GM20431 (cell line): ENCODE measurements around the gene EXD1.
"Not testable (repeated sequence)": the region's sequence is repeated elsewhere in the genome, so short reads cannot be mapped to it uniquely, and the experiment has no call there.

Experiments
- in situ Hi-C: fragments of 300-500 bp; cut with MseI, MboI; formaldehyde crosslinking; loops from one replicate; pipeline ENCODE4 v1.15.0; 2020; ENCODE audit warnings: low sequenced_read_pairs; ENCODE audit not compliant: unreplicated experiment

The EXD1 gene

GRCh38 chr15:41230650-41231421 is at the start of gene EXD1, which contains the start of gene CHP1:
Gene EXD1 (minus strand): TSS chr15:41230757. CDS start chr15:41226575, 4,182 bp downstream.
Gene CHP1 (plus strand): TSS chr15:41231268. CDS start chr15:41231383, 115 bp downstream.
- in situ Hi-C loops = no loop called here

DNA sequence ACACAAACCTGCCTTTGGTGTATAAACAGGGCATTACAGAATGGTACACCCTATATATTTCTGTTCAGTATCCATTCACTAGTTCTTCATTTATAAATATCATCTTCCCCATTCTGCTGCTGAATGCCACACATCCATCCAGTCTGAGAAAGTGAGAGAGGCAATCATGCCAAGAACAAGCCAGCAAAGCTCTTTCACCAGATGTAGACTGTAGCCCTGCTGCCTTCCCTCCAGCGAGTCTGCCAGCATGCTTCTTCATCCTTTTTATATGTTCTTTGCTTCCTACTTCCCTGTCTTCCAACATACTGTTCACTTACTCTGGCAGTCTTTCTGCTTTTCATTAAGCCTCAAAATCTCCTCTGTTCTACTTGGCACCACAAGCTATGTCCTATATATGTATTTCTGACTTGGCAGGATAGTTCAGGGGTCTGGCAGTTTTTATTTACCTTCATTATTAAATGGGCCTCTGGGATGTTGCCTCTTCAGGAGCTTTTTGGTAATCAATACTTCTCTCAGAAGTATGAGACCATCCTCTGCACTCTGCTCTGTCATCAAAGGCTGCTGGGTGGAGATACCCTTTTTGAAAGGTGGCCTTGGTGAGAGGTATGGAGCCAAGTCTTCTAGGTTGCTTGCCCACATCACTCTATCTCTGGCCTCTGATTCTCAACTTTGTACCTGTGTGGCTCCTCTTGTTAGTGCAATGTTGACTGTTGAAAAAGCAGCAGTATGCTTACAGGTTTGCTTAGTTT is 49.2 kb upstream of the EXD1 start:
- in situ Hi-C loops = no loop called here

DNA sequence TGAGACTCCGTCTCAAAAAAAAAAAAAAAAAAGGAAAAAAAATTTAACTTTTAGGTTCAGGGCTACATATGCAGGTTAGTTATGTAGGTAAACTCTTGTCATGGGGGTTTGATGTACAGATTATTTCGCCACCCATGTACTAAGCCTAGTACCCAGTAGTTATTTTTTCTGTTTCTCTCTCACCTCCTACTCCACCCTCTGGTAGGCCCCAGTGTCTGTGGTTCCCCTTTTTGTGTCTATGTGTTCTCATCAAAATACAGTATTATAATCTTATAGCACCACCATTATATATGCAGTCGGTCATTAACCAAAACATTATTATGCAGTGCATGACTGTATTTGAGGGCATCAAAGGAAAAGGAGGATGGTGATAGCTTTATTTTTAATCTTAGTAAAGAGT is 47.8 kb upstream of the EXD1 start:
- in situ Hi-C loops = no loop called here

DNA sequence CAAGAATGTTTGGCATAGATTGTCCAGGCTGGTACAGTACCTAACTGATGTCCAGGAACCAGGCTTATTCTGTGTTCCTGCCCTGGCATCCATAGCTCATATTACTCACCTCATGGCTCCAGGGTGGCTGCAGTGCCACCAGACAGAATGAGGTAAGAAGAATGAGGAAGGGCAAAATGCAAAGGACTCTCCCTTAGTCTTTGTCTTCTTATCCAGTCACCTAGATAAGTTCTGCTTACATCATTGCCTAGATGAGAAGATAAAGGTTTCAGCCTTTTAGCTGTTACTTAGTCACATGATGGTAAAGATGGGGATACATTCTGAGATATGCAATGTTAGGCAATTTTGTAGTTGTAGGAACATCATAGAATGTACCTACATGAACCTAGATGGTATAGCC is 46.3 kb upstream of the EXD1 start:
- in situ Hi-C loops = no loop called here

- in situ Hi-C loops = no loop called here
Observed at GRCh38 chr15:41269887-41270286, 39.3 kb upstream of the EXD1 start.

DNA sequence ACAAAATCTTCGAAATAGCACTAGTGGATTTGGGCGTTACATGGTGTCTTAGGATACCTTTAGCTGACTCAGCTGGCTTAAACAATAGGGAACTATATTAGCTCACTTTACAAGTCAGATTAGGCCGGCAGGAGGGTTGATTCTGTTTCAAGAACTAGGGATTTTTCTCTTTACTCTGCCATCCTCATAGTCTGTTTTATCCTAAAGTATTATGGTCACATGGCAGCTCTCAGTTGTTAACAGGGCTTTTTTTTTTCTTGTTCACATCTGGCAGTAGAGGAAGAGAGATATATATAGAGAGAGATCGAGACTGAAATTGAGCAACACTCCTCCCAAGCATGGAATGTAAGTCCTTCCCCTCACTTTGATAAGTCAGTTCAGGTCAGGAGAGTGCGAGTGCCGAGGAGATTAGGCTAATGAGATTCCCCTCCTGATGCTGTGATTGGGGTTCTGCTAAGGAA is 33.4 kb upstream of the EXD1 start:
- in situ Hi-C loops = no loop called here

GRCh38 chr15:41262571-41262970 is 32.0 kb upstream of the EXD1 start:
- in situ Hi-C loops = no loop called here

- in situ Hi-C loops = not testable (repeated sequence)
Observed at GRCh38 chr15:41260924-41261323, 30.4 kb upstream of the EXD1 start.

DNA sequence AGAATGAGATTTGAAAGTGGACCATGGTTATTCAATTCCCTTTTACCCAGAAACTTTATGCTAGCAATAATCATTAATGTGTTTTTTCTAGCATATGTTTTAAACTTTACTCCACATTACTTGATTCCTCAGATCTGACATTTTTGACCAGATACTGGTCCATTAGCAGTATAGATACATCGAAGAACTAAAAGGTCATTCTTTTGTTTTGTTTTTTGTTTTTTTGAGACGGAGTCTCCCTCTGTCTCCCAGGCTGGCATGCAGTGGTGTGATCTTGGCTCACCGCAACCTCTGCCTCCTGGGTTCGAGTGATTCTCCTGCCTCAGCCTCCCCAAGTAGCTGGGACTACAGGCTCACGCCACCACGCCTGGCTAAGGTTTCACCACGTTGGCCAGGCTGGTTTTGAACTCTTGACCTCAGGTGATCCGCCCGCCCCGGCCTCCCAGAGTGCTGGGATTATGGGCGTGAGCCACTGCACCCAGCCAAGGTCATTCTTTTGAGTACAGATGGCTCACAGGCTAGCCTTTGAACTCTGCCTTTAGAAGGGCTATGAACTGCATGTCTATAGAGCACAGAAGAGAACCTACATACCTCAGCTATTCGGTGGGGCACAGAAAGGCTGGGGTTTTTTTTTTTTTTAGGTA is 29.1 kb upstream of the EXD1 start:
- in situ Hi-C loops = no loop called here

GRCh38 chr15:41258750-41259471 is 28.4 kb upstream of the EXD1 start:
- in situ Hi-C loops = no loop called here

- in situ Hi-C loops = no loop called here
Observed at GRCh38 chr15:41256577-41257038, 26.1 kb upstream of the EXD1 start.

GRCh38 chr15:41256103-41256502 is 25.5 kb upstream of the EXD1 start:
- in situ Hi-C loops = no loop called here

DNA sequence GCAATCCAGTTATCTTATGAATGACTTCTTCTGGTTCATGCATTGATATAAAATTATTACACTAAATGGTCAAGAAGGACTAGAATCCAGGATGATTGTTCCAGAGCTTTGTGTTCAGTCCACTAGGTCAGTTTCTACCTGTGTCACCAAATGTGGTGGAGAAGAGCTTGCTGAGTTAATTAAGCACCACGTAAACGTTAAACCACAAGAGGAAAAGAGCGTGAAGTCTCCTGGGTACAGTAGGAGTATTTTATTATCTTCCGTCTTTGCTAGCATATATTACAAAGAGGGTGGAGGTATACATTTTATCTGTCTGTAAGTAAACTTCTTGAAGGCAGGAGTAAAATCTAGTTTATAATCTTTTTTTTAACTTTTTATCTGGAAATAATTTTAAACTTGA is 24.0 kb upstream of the EXD1 start:
- in situ Hi-C loops = no loop called here

DNA sequence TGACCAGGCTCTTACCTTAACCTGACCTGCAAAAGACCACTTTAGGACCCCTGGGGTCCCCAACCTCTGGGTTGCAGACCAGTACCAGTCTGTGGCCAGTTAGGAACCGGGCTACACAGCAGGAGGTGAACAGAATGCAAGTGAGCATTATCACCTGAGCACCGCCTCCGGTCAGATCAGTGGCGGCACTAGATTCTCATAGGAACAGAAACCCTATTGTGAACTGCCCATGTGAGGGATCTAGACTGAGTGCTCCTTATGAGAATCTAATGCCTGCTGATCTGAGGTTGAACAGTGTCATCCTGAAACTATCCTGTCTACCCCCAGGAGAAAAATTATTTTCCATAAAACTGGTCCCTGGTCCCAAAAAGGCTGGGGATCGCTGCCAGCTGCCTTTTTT is 20.9 kb upstream of the EXD1 start:
- in situ Hi-C loops = no loop called here

DNA sequence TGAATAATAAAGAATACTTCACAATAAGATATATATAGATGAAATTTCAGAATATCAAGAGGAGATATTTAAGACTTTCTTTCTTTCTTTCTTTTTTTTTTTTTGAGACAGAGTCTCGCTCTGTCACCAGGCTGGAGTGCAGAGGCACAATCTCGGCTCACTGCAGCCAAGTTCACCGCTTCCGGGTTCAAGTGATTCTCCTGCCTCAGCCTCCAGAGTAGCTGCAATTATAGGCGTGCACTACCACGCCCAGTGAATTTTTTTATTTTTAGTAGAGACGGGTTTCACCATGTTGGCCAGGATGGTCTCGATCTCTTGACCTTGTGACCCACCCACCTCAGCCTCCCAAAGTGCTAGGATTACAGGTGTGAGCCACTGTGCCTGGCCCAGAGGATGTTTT is 20.2 kb upstream of the EXD1 start:
- in situ Hi-C loops = not testable (repeated sequence)

GRCh38 chr15:41241221-41241964 is 10.8 kb upstream of the EXD1 start:
- in situ Hi-C loops = no loop called here

DNA sequence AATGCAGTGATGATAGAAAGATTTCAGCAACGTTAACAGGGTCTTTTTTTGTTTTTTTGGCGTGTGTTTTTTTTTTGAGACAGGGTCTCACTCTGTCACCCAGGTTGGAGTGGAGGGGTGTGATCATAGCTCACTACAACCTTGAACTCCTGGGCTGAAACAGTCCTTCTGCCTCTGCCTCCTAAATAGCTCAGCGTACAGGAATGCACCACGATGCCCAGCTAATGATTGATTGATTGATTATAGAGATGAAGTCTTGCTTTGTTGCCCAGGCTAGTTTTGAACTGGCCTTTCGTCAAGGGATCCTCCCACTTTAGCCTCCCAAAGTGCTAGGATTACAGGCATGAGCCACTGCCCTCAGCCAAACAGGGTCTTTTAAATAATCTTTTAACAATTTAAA is 7.5 kb upstream of the EXD1 start:
- in situ Hi-C loops = no loop called here

DNA sequence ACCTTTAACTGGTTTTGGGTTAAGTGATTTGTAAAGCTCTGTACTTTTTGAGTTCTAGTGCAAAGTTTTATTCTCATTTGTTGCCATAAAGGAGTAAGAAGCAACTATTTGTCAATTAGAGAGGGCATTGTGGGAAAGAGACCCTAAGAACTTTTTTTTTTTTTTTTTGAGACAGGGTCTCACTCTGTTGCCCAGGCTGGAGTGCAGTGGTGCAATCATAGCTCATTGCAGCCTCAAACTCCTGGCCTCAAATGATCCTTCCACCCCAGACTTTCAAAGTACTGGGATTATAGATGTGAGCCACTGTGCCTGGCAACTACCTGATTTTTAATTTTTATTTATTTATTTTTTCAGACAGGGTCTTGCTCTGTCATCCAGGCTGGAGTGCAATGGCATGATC is 5.4 kb upstream of the EXD1 start:
- in situ Hi-C loops = no loop called here

DNA sequence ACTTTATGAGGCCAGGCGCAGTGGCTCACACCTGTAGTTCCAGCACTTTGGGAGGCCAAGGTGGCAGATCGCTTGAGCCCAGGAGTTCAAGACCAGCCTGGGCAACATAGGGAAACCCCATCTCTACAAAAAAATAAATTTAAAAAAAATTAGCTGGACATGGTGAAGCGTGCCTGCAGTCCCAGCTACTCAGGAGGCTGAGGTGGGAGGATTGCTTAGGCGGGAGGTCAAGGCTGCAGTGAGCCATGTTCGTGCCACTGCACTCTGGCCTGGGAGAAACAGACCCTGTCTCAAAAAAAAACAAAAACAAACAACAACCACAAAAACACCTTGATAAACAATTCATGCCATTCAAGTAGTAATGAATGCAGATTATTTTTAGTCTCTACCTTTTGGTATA is 4.7 kb upstream of the EXD1 start:
- in situ Hi-C loops = not testable (repeated sequence)
